IMR-90 (cell line): ENCODE results near the gene NPW. TPM values are rescaled to one million over a fixed set of nuclear protein-coding genes. Genes with fewer than 3 reads are reported as not detected.

Experiments
- ATAC-seq: fragments of 200-7000 bp; cut with Tn5 transposase; 2 replicates; pipeline ENCODE4 v1.9.1; 2020; ENCODE audit warnings: low read depth, mild to moderate bottlenecking, moderate library complexity
- BruUV-seq: library from RNA; stranded (reverse); fragments of 400-500 nt; replicated peaks from 2 replicates; lab custom pipeline; 2021; lab: Mats Ljungman, UMichigan
- CTCF ChIA-PET: fragments of 300-600 bp; formaldehyde crosslinking; extraction: SDS; loops from one replicate; lab custom pipeline; 2021; ENCODE audit warnings: antibody characterized with exemption; lab: Yijun Ruan, JAX
- POLR2A ChIA-PET: fragments of 300-600 bp; sonication (Branson Sonifier 250); formaldehyde crosslinking; loops from one replicate; lab custom pipeline; 2022; ENCODE audit warnings: antibody characterized with exemption; ENCODE audit not compliant: unreplicated experiment; lab: Charles Lee
- DNase-seq: peaks from one replicate; pipeline ENCODE4 v3.0.0; 2013
- H2AFZ ChIP-seq: replicated peaks from 2 replicates; pipeline ENCODE3; 2013; ENCODE audit warnings: low read length, mild to moderate bottlenecking; ENCODE audit not compliant: poor library complexity
- H2AK5ac ChIP-seq: 2 replicates; pipeline ENCODE4 v1.6.1; 2013; ENCODE audit warnings: low read depth, low read length, inconsistent platforms
- H2AK9ac ChIP-seq: replicated peaks from 2 replicates; pipeline ENCODE3; 2013; ENCODE audit warnings: mild to moderate bottlenecking, low read depth, low read length, moderate library complexity; ENCODE audit not compliant: poor library complexity
- H2BK120ac ChIP-seq: 2 replicates; pipeline ENCODE4 v1.6.1; 2013; ENCODE audit warnings: low read depth, low read length, inconsistent platforms
- H2BK15ac ChIP-seq: 3 replicates; pipeline ENCODE4 v1.6.1; 2013; ENCODE audit warnings: low read depth, low read length, inconsistent platforms
- H2BK20ac ChIP-seq: 2 replicates; pipeline ENCODE4 v1.6.1; 2013; ENCODE audit warnings: low read depth, mild to moderate bottlenecking, inconsistent platforms, low read length, moderate library complexity
- H2BK5ac ChIP-seq: 2 replicates; pipeline ENCODE4 v1.6.1; 2013; ENCODE audit warnings: mild to moderate bottlenecking, low read depth, low read length, inconsistent platforms; ENCODE audit not compliant: poor library complexity, severe bottlenecking
- H3K14ac ChIP-seq: replicated peaks from 2 replicates; pipeline ENCODE4 v1.6.1; 2013; ENCODE audit warnings: low read depth, low read length, inconsistent platforms
- H3K18ac ChIP-seq: 2 replicates; pipeline ENCODE4 v1.6.1; 2013; ENCODE audit warnings: low read depth, low read length, control low read depth
- H3K23ac ChIP-seq: 2 replicates; pipeline ENCODE4 v1.6.1; 2013; ENCODE audit warnings: low read depth, low read length, inconsistent platforms
- H3K27ac ChIP-seq: 2 replicates; pipeline ENCODE4 v1.5.1; 2013; ENCODE audit warnings: mild to moderate bottlenecking, control low read depth, low read length; ENCODE audit not compliant: insufficient read depth
- H3K27me3 ChIP-seq: 2 replicates; pipeline ENCODE4 v1.6.1; 2013; ENCODE audit warnings: low read length; ENCODE audit not compliant: control insufficient read depth, insufficient read depth
- H3K36me3 ChIP-seq: 2 replicates; pipeline ENCODE4 v1.6.1; 2013; ENCODE audit warnings: low read length, mixed read lengths; ENCODE audit not compliant: control insufficient read depth, insufficient read depth
- H3K4ac ChIP-seq: 2 replicates; pipeline ENCODE4 v1.6.1; 2013; ENCODE audit warnings: low read depth, low read length, inconsistent platforms
- H3K4me1 ChIP-seq: 2 replicates; pipeline ENCODE4 v1.6.1; 2013; ENCODE audit warnings: low read length, mixed read lengths; ENCODE audit not compliant: control insufficient read depth, insufficient read depth
- H3K4me2 ChIP-seq: 2 replicates; pipeline ENCODE4 v1.6.1; 2013; ENCODE audit warnings: low read depth, mild to moderate bottlenecking, control low read depth, low read length, moderate library complexity
- H3K4me3 ChIP-seq: 2 replicates; pipeline ENCODE4 v1.5.1; 2013; ENCODE audit warnings: low read depth, mild to moderate bottlenecking, control low read depth, low read length, moderate library complexity; ENCODE audit not compliant: insufficient read depth
- H3K56ac ChIP-seq: 2 replicates; pipeline ENCODE4 v1.6.1; 2013; ENCODE audit warnings: low read length, inconsistent platforms; ENCODE audit not compliant: insufficient read depth; ENCODE audit errors: extremely low read depth
- H3K79me1 ChIP-seq, 2 experiments: 2 replicates each; pipeline ENCODE4 v1.6.1; 2013; ENCODE audit warnings: low read length in 2 of 2, inconsistent platforms in 1 of 2, low read depth in 1 of 2
- H3K9ac ChIP-seq: 2 replicates; pipeline ENCODE4 v1.6.1; 2013; ENCODE audit warnings: low read depth, low read length, control low read depth
- H3K9me1 ChIP-seq: 2 replicates; pipeline ENCODE4 v1.6.1; 2013; ENCODE audit warnings: low read length, inconsistent platforms; ENCODE audit not compliant: insufficient read depth
- H3K9me3 ChIP-seq: 2 replicates; pipeline ENCODE4 v1.6.1; 2013; ENCODE audit warnings: low read length; ENCODE audit not compliant: control insufficient read depth, insufficient read depth
- H4K20me1 ChIP-seq: 2 replicates; pipeline ENCODE4 v1.6.1; 2013; ENCODE audit warnings: low read length, inconsistent platforms; ENCODE audit not compliant: insufficient read depth
- H4K5ac ChIP-seq: 2 replicates; pipeline ENCODE4 v1.6.1; 2013; ENCODE audit warnings: mild to moderate bottlenecking, low read depth, low read length, control low read depth
- H4K8ac ChIP-seq, 2 experiments: 2 replicates each; pipeline ENCODE4 v1.6.1; 2013; ENCODE audit warnings: low read depth in 2 of 2, low read length in 2 of 2, control low read depth in 1 of 2, inconsistent platforms in 1 of 2
- H4K91ac ChIP-seq: 2 replicates; pipeline ENCODE4 v1.6.1; 2013; ENCODE audit warnings: low read depth, low read length, inconsistent platforms; ENCODE audit not compliant: insufficient read depth
- CEBPB ChIP-seq: IDR thresholded peaks from 2 replicates; pipeline ENCODE4 v1.6.1; 2012; ENCODE audit warnings: low read depth, low read length, improper control_type of control experiment
- RCOR1 ChIP-seq: IDR thresholded peaks from 2 replicates; pipeline ENCODE4 v1.6.1; 2012; ENCODE audit warnings: mild to moderate bottlenecking, low read length, improper control_type of control experiment; ENCODE audit not compliant: insufficient replicate concordance
- USF2 ChIP-seq: fragments of 150-350 bp; IDR thresholded peaks from 2 replicates; pipeline ENCODE4 v1.6.1; 2017; ENCODE audit warnings: mild to moderate bottlenecking, antibody characterized with exemption, low read length, low read depth
- WGBS, 2 experiments: methylation state at CpG; one replicate each; pipeline versions ENCODE4 v1.1.5 to v1.1.7; 2013; ENCODE audit warnings: missing lambda C conversion rate in 2 of 2; ENCODE audit not compliant: insufficient read length in 1 of 2; ENCODE audit errors: extremely low coverage in 2 of 2; 5-methylcytosine and 5-hydroxymethylcytosine counted together
- dilution Hi-C: fragments of 300-500 bp; cut with HindIII; formaldehyde crosslinking; loops from one replicate; pipeline ENCODE4 v1.14.3; 2018; ENCODE audit warnings: low sequenced_read_pairs; ENCODE audit not compliant: unreplicated experiment
- in situ Hi-C: fragments of 300-500 bp; cut with MboI; formaldehyde crosslinking; loops from 3 replicates; pipeline ENCODE4 v1.14.3; 2019; ENCODE audit warnings: low sequenced_read_pairs, inconsistent platforms, mixed read lengths
- intact Hi-C: fragments of 100-400 bp; cut with micrococcal nuclease; formaldehyde crosslinking; loops from 2 replicates; pipeline ENCODE4 v1.10.0; 2022
- polyA plus RNA-seq, 3 experiments: library from polyadenylated mRNA; depleted of rRNA; stranded (reverse); fragments of >200 nt; gene quantifications; 2 replicates each; pipeline ENCODE4 v1.2.3, GENCODE V29; 2012; ENCODE audit warnings: low replicate concordance in 1 of 3
- total RNA-seq: library from RNA; depleted of rRNA; stranded (reverse); fragments of >200 nt; gene quantifications from 2 replicates; pipeline ENCODE4 v1.2.3, GENCODE V29; 2012

NPW gene
- total and polyA plus RNA-seq, 2 of the 4 experiments (the other 2 are of a cell fraction) = 0.18 to 2.0 TPM

GRCh38 chr16:1992704-1993317, 26.8 kb upstream of the NPW start (continued):
- TF ChIP-seq RCOR1 = no peak

- intact Hi-C loops (no loop called here), in situ Hi-C loops (no loop called here), dilution Hi-C loops (no loop called here)
- Histone ChIP-seq H2BK20ac (no peak overlapping the region), H2BK120ac (no peak overlapping the region), H2AFZ (peak overlapping the region; percentile 67), H4K8ac (no peak overlapping the region), H2BK15ac (no peak overlapping the region), H4K20me1 (peaks cover 12% of the 10 kb centered on the region), H3K9me1 (peaks cover 31% of the 10 kb centered on the region), H2AK5ac (peak overlapping the region; percentile 35), H3K18ac (no peak overlapping the region), H3K9me3 (peaks cover 2% of the 10 kb centered on the region; the same call in 1 of the 2 replicates), H3K27me3 (peaks cover 17% of the 10 kb centered on the region), H3K79me1 (peaks cover 0 to 18% of the 10 kb centered on the region in 2 experiments; a peak in 3 of 4 replicates), H3K23ac (no peak overlapping the region), H3K4me3 (no peak overlapping the region), H4K91ac (no peak overlapping the region), H3K56ac (no peak overlapping the region), H4K5ac (no peak overlapping the region), H3K36me3 (peaks cover 11% of the 10 kb centered on the region), H3K4me1 (peaks cover 30% of the 10 kb centered on the region), H3K4me2 (no peak overlapping the region), H3K9ac (no peak overlapping the region), H2BK5ac (no peak overlapping the region), H3K27ac (no peak overlapping the region), H2AK9ac (no peak overlapping the region), H3K14ac (no peak overlapping the region), H3K4ac (peak overlapping the region; percentile 34)
- no TSS peak for BruUV-seq
- POLR2A ChIA-PET = no interaction called here
- ATAC-seq (no peak), DNase-seq (peak; percentile 46)
- CTCF ChIA-PET = interaction anchor here (1.3 kb wide), 1 partner anchor 10 kb away, joined by 6 read pairs; no protein-coding TSS in a partner anchor
- WGBS, 2 experiments = no CpG with 5 or more reads among the region's 2 CpGs
- TF ChIP-seq USF2 (no peak), CEBPB (peak; percentile 66; the same call in 1 of the 2 replicates)
Measured at GRCh38 chr16:1993731-1994131, 25.9 kb upstream of the NPW start.
